GM23248 (cell line): ENCODE results near the gene DCUN1D2.

ENCODE experiments used
- EZH2 ChIP-seq: fragments of 200-600 bp; sonication (generic); IDR thresholded peaks from 2 replicates; pipeline ENCODE4 v1.6.1; 2018; ENCODE audit warnings: antibody characterized with exemption, mild to moderate bottlenecking; ENCODE audit not compliant: insufficient read depth, poor library complexity, severe bottlenecking
- EZH2phosphoT487 ChIP-seq: fragments of 200-600 bp; sonication (generic); IDR thresholded peaks from 2 replicates; pipeline ENCODE4 v1.6.1; 2018; ENCODE audit warnings: antibody characterized with exemption, moderate library complexity, mild to moderate bottlenecking, low read depth; ENCODE audit not compliant: insufficient read depth

- TF ChIP-seq EZH2: no peak
- no peak for TF ChIP-seq EZH2phosphoT487
Observed at GRCh38 chr13:113498905-113499304, 8.4 kb upstream of the DCUN1D2 start.
